Adrenal gland (tissue), 5 donors: Measurements from ENCODE around the gene MCOLN1.

Experiments
- POLR2A ChIP-seq, 2 donors: fragments of 450-650 bp; IDR thresholded peaks; one replicate each; pipeline ENCODE4 v1.6.1; 2017; ENCODE audit warnings: antibody characterized with exemption in 2 of 2, mild to moderate bottlenecking in 2 of 2, moderate library complexity in 1 of 2
- TF ChIP-seq, protein P1 (sequence below), 6 experiments: fragments of 450-650 bp in 4 of 6; fragments of 200-600 bp in 2 of 6; sonication (generic) in 1 of 6; IDR thresholded peaks; 1 replicate in 5 of 6; 2 replicates in 1 of 6; pipeline versions ENCODE4 v1.5.1 to v1.8.0; 2016 to 2021; ENCODE audit warnings: antibody characterized with exemption in 6 of 6, mild to moderate bottlenecking in 2 of 6, moderate library complexity in 1 of 6
- donor health status: DM: no; HTN: no; CAD: no.

DNA sequence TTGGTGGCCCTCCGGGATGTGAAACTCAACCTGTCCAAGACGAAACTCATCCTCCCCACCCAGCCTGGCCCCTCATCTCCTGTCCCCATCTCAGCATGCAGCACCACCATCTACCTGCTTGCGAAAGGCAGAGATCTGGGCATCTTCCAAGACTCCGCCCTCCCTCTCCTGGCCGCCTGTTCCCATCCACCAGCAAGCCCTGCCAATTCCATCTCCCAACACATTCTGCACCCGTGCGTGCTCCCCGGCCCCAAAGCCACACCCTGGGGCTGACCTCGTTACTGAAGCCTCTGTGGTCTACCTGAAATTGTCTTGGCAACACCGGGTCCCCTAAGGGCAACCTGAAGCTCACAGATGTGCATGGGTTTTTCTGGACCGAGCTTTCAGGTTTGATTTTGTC is 60.0 kb downstream of the MCOLN1 start:
- TF ChIP-seq, protein P1, sequence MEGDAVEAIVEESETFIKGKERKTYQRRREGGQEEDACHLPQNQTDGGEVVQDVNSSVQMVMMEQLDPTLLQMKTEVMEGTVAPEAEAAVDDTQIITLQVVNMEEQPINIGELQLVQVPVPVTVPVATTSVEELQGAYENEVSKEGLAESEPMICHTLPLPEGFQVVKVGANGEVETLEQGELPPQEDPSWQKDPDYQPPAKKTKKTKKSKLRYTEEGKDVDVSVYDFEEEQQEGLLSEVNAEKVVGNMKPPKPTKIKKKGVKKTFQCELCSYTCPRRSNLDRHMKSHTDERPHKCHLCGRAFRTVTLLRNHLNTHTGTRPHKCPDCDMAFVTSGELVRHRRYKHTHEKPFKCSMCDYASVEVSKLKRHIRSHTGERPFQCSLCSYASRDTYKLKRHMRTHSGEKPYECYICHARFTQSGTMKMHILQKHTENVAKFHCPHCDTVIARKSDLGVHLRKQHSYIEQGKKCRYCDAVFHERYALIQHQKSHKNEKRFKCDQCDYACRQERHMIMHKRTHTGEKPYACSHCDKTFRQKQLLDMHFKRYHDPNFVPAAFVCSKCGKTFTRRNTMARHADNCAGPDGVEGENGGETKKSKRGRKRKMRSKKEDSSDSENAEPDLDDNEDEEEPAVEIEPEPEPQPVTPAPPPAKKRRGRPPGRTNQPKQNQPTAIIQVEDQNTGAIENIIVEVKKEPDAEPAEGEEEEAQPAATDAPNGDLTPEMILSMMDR (IDR thresholded peaks at IDR 0.05): no peak
- TF ChIP-seq POLR2A (IDR thresholded peaks at IDR 0.05): no peak
